IMR-90 (cell line): Measurements from ENCODE around the gene GPSM3. TPM values are rescaled to one million over a fixed set of nuclear protein-coding genes. Genes with fewer than 3 reads are reported as not detected.
A peak's percentile ranks its signal among the peaks of the same experiment; 100 is the strongest.

Experiments
- ATAC-seq: fragments of 200-7000 bp; cut with Tn5 transposase; 2 replicates; pipeline ENCODE4 v1.9.1; 2020; ENCODE audit warnings: low read depth, mild to moderate bottlenecking, moderate library complexity
- BruUV-seq: library from RNA; stranded (reverse); fragments of 400-500 nt; replicated peaks from 2 replicates; lab custom pipeline; 2021; lab: Mats Ljungman, UMichigan
- CTCF ChIA-PET: fragments of 300-600 bp; formaldehyde crosslinking; extraction: SDS; loops from one replicate; lab custom pipeline; 2021; ENCODE audit warnings: antibody characterized with exemption; lab: Yijun Ruan, JAX
- POLR2A ChIA-PET: fragments of 300-600 bp; sonication (Branson Sonifier 250); formaldehyde crosslinking; loops from one replicate; lab custom pipeline; 2022; ENCODE audit warnings: antibody characterized with exemption; ENCODE audit not compliant: unreplicated experiment; lab: Charles Lee
- DNase-seq: peaks from one replicate; pipeline ENCODE4 v3.0.0; 2013
- H2AFZ ChIP-seq: replicated peaks from 2 replicates; pipeline ENCODE3; 2013; ENCODE audit warnings: low read length, mild to moderate bottlenecking; ENCODE audit not compliant: poor library complexity
- H2AK5ac ChIP-seq: 2 replicates; pipeline ENCODE4 v1.6.1; 2013; ENCODE audit warnings: low read depth, low read length, inconsistent platforms
- H2AK9ac ChIP-seq: replicated peaks from 2 replicates; pipeline ENCODE3; 2013; ENCODE audit warnings: mild to moderate bottlenecking, low read depth, low read length, moderate library complexity; ENCODE audit not compliant: poor library complexity
- H2BK120ac ChIP-seq: 2 replicates; pipeline ENCODE4 v1.6.1; 2013; ENCODE audit warnings: low read depth, low read length, inconsistent platforms
- H2BK15ac ChIP-seq: 3 replicates; pipeline ENCODE4 v1.6.1; 2013; ENCODE audit warnings: low read depth, low read length, inconsistent platforms
- H2BK20ac ChIP-seq: 2 replicates; pipeline ENCODE4 v1.6.1; 2013; ENCODE audit warnings: low read depth, mild to moderate bottlenecking, inconsistent platforms, low read length, moderate library complexity
- H2BK5ac ChIP-seq: 2 replicates; pipeline ENCODE4 v1.6.1; 2013; ENCODE audit warnings: mild to moderate bottlenecking, low read depth, low read length, inconsistent platforms; ENCODE audit not compliant: poor library complexity, severe bottlenecking
- H3K14ac ChIP-seq: replicated peaks from 2 replicates; pipeline ENCODE4 v1.6.1; 2013; ENCODE audit warnings: low read depth, low read length, inconsistent platforms
- H3K18ac ChIP-seq: 2 replicates; pipeline ENCODE4 v1.6.1; 2013; ENCODE audit warnings: low read depth, low read length, control low read depth
- H3K23ac ChIP-seq: 2 replicates; pipeline ENCODE4 v1.6.1; 2013; ENCODE audit warnings: low read depth, low read length, inconsistent platforms
- H3K27ac ChIP-seq: 2 replicates; pipeline ENCODE4 v1.5.1; 2013; ENCODE audit warnings: mild to moderate bottlenecking, control low read depth, low read length; ENCODE audit not compliant: insufficient read depth
- H3K27me3 ChIP-seq: 2 replicates; pipeline ENCODE4 v1.6.1; 2013; ENCODE audit warnings: low read length; ENCODE audit not compliant: control insufficient read depth, insufficient read depth
- H3K36me3 ChIP-seq: 2 replicates; pipeline ENCODE4 v1.6.1; 2013; ENCODE audit warnings: low read length, mixed read lengths; ENCODE audit not compliant: control insufficient read depth, insufficient read depth
- H3K4ac ChIP-seq: 2 replicates; pipeline ENCODE4 v1.6.1; 2013; ENCODE audit warnings: low read depth, low read length, inconsistent platforms
- H3K4me1 ChIP-seq: 2 replicates; pipeline ENCODE4 v1.6.1; 2013; ENCODE audit warnings: low read length, mixed read lengths; ENCODE audit not compliant: control insufficient read depth, insufficient read depth
- H3K4me2 ChIP-seq: 2 replicates; pipeline ENCODE4 v1.6.1; 2013; ENCODE audit warnings: low read depth, mild to moderate bottlenecking, control low read depth, low read length, moderate library complexity
- H3K4me3 ChIP-seq: 2 replicates; pipeline ENCODE4 v1.5.1; 2013; ENCODE audit warnings: low read depth, mild to moderate bottlenecking, control low read depth, low read length, moderate library complexity; ENCODE audit not compliant: insufficient read depth
- H3K56ac ChIP-seq: 2 replicates; pipeline ENCODE4 v1.6.1; 2013; ENCODE audit warnings: low read length, inconsistent platforms; ENCODE audit not compliant: insufficient read depth; ENCODE audit errors: extremely low read depth
- H3K79me1 ChIP-seq, 2 experiments: 2 replicates each; pipeline ENCODE4 v1.6.1; 2013; ENCODE audit warnings: low read length in 2 of 2, inconsistent platforms in 1 of 2, low read depth in 1 of 2
- H3K9ac ChIP-seq: 2 replicates; pipeline ENCODE4 v1.6.1; 2013; ENCODE audit warnings: low read depth, low read length, control low read depth
- H3K9me1 ChIP-seq: 2 replicates; pipeline ENCODE4 v1.6.1; 2013; ENCODE audit warnings: low read length, inconsistent platforms; ENCODE audit not compliant: insufficient read depth
- H3K9me3 ChIP-seq: 2 replicates; pipeline ENCODE4 v1.6.1; 2013; ENCODE audit warnings: low read length; ENCODE audit not compliant: control insufficient read depth, insufficient read depth
- H4K20me1 ChIP-seq: 2 replicates; pipeline ENCODE4 v1.6.1; 2013; ENCODE audit warnings: low read length, inconsistent platforms; ENCODE audit not compliant: insufficient read depth
- H4K5ac ChIP-seq: 2 replicates; pipeline ENCODE4 v1.6.1; 2013; ENCODE audit warnings: mild to moderate bottlenecking, low read depth, low read length, control low read depth
- H4K8ac ChIP-seq, 2 experiments: 2 replicates each; pipeline ENCODE4 v1.6.1; 2013; ENCODE audit warnings: low read depth in 2 of 2, low read length in 2 of 2, control low read depth in 1 of 2, inconsistent platforms in 1 of 2
- H4K91ac ChIP-seq: 2 replicates; pipeline ENCODE4 v1.6.1; 2013; ENCODE audit warnings: low read depth, low read length, inconsistent platforms; ENCODE audit not compliant: insufficient read depth
- BHLHE40 ChIP-seq: fragments of 150-350 bp; IDR thresholded peaks from 2 replicates; pipeline ENCODE4 v1.6.1; 2016; ENCODE audit warnings: mild to moderate bottlenecking, low read depth, low read length
- CHD1 ChIP-seq: IDR thresholded peaks from 2 replicates; pipeline ENCODE4 v1.6.1; 2012; ENCODE audit warnings: low read depth, low read length, improper control_type of control experiment
- CTCF ChIP-seq: conservative IDR thresholded peaks from 2 replicates; pipeline ENCODE4 v1.5.1; 2012; ENCODE audit warnings: mild to moderate bottlenecking, low read depth, low read length, improper control_type of control experiment
- NFE2L2 ChIP-seq: fragments of 150-350 bp; IDR thresholded peaks from 2 replicates; pipeline ENCODE4 v1.6.1; 2016; ENCODE audit warnings: low read depth, mild to moderate bottlenecking, low read length
- WGBS, 2 experiments: methylation state at CpG; one replicate each; pipeline versions ENCODE4 v1.1.5 to v1.1.7; 2013; ENCODE audit warnings: missing lambda C conversion rate in 2 of 2; ENCODE audit not compliant: insufficient read length in 1 of 2; ENCODE audit errors: extremely low coverage in 2 of 2; 5-methylcytosine and 5-hydroxymethylcytosine counted together
- dilution Hi-C: fragments of 300-500 bp; cut with HindIII; formaldehyde crosslinking; loops from one replicate; pipeline ENCODE4 v1.14.3; 2018; ENCODE audit warnings: low sequenced_read_pairs; ENCODE audit not compliant: unreplicated experiment
- in situ Hi-C: fragments of 300-500 bp; cut with MboI; formaldehyde crosslinking; loops from 3 replicates; pipeline ENCODE4 v1.14.3; 2019; ENCODE audit warnings: low sequenced_read_pairs, inconsistent platforms, mixed read lengths
- intact Hi-C: fragments of 100-400 bp; cut with micrococcal nuclease; formaldehyde crosslinking; loops from 2 replicates; pipeline ENCODE4 v1.10.0; 2022
- polyA plus RNA-seq, 3 experiments: library from polyadenylated mRNA; depleted of rRNA; stranded (reverse); fragments of >200 nt; gene quantifications; 2 replicates each; pipeline ENCODE4 v1.2.3, GENCODE V29; 2012; ENCODE audit warnings: low replicate concordance in 1 of 3
- total RNA-seq: library from RNA; depleted of rRNA; stranded (reverse); fragments of >200 nt; gene quantifications from 2 replicates; pipeline ENCODE4 v1.2.3, GENCODE V29; 2012

The GPSM3 gene
- total and polyA plus RNA-seq, 2 of the 4 experiments (the other 2 are of a cell fraction): 3.0 to 9.8 TPM

- Histone ChIP-seq H3K56ac (no peak overlapping the region), H2BK5ac (no peak overlapping the region), H3K4me1 (no peaks in the 10 kb centered on the region), H3K23ac (no peak overlapping the region), H2AK9ac (peak overlapping the region; percentile 71), H4K8ac (no peak overlapping the region), H4K91ac (no peak overlapping the region), H3K4ac (no peak overlapping the region), H4K20me1 (no peaks in the 10 kb centered on the region), H3K9me1 (peaks cover 15% of the 10 kb centered on the region), H3K36me3 (peaks cover 38% of the 10 kb centered on the region), H3K14ac (no peak overlapping the region), H3K27me3 (no peaks in the 10 kb centered on the region), H3K79me1 (peaks cover 17 to 48% of the 10 kb centered on the region in 2 experiments), H3K27ac (no peak overlapping the region), H2AK5ac (no peak overlapping the region), H2BK15ac (no peak overlapping the region), H2BK120ac (no peak overlapping the region), H3K9me3 (no peaks in the 10 kb centered on the region), H3K4me3 (no peak overlapping the region), H3K4me2 (no peak overlapping the region), H3K18ac (no peak overlapping the region), H3K9ac (no peak overlapping the region), H2AFZ (peak overlapping the region; percentile 39), H2BK20ac (no peak overlapping the region), H4K5ac (no peak overlapping the region)
- intact Hi-C loops: no loop called here
- in situ Hi-C loops: loop anchor here (25.0 kb wide), 1 partner anchor 779 kb away; the partner anchor contains the start of genes BRD2 and HLA-DMA
- CTCF ChIA-PET: no interaction called here
- dilution Hi-C loops: no loop called here
- POLR2A ChIA-PET: no interaction called here
- 80% methylated on average over 2 of the region's 15 CpGs; no CpG with 5 or more reads in 1 of the 2 experiments for WGBS, 2 experiments
- ATAC-seq: no peak
- no TSS peak for BruUV-seq
- TF ChIP-seq CHD1 (no peak), CTCF (no peak), BHLHE40 (no peak), NFE2L2 (no peak)
- DNase-seq: no peak
Measured at GRCh38 chr6:32183483-32184083, 8.9 kb downstream of the GPSM3 start.
